PC-9 (cell line): ENCODE measurements around the gene HBA1.

Experiments used
- CTCF ChIP-seq: fragments of 200-600 bp; sonication (generic); conservative IDR thresholded peaks from 2 replicates; pipeline ENCODE4 v1.6.1; 2017; ENCODE audit warnings: mixed run types, antibody characterized with exemption, mild to moderate bottlenecking, moderate library complexity
- EZH2 ChIP-seq: fragments of 200-600 bp; sonication (generic); IDR thresholded peaks from 2 replicates; pipeline ENCODE4 v1.8.0; 2017; ENCODE audit warnings: antibody characterized with exemption, low read depth

- TF ChIP-seq CTCF (no peak), EZH2 (no peak)
Measured at GRCh38 chr16:179211-180092, 3.0 kb downstream of the HBA1 start.
